Measurements from ENCODE around the gene TMEM170B.

DNA sequence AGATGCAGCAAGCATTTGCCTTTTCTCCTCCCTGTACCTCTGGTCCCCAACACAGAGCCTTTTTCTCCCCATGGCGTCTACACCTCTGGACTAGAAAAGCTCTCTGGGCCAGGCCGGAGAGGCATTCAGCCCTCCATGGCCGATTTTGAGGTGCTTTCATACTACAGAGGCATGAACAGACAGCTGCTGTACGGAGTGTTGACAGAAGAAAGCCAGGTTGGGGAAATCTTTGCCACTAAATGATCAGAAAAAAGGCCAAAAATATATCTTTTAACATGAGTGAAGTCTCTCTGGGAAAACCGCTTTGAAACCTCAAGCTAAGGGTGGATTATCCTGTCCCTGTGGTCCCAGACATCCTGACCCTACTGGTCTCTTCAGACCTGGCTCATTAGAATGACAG is 94.0 kb downstream of the TMEM170B start:
- TF ChIP-seq, protein P1, sequence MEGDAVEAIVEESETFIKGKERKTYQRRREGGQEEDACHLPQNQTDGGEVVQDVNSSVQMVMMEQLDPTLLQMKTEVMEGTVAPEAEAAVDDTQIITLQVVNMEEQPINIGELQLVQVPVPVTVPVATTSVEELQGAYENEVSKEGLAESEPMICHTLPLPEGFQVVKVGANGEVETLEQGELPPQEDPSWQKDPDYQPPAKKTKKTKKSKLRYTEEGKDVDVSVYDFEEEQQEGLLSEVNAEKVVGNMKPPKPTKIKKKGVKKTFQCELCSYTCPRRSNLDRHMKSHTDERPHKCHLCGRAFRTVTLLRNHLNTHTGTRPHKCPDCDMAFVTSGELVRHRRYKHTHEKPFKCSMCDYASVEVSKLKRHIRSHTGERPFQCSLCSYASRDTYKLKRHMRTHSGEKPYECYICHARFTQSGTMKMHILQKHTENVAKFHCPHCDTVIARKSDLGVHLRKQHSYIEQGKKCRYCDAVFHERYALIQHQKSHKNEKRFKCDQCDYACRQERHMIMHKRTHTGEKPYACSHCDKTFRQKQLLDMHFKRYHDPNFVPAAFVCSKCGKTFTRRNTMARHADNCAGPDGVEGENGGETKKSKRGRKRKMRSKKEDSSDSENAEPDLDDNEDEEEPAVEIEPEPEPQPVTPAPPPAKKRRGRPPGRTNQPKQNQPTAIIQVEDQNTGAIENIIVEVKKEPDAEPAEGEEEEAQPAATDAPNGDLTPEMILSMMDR (IDR thresholded peaks at IDR 0.05), result no peak
- no peak for TF ChIP-seq EZH2phosphoT487 (IDR thresholded peaks at IDR 0.05)
- TF ChIP-seq EZH2 (IDR thresholded peaks at IDR 0.05), result no peak

All from neural progenitor cell (in vitro differentiated cells).